ENCODE measurements around the gene CDH4.

- no peak for TF ChIP-seq CTCF (IDR thresholded peaks at IDR 0.05; ENCODE audit: insufficient read depth, low read length)
- no peak for TF ChIP-seq GABPA (IDR thresholded peaks at IDR 0.05; ENCODE audit: low read depth)
- no peak for TF ChIP-seq REST (IDR thresholded peaks at IDR 0.05; ENCODE audit: insufficient replicate concordance, low read depth)
- TF ChIP-seq POLR2AphosphoS5 (IDR thresholded peaks at IDR 0.05; ENCODE audit: low read depth) = no peak
Measured at GRCh38 chr20:61304750-61305149, 52.7 kb downstream of the CDH4 start.
